Right atrium auricular region (tissue), 2 donors: ENCODE data around the gene ADGRA1. TPM values are rescaled to one million over a fixed set of nuclear protein-coding genes. Genes with fewer than 3 reads are reported as not detected.

Source experiments
- DNase-seq: peaks from one replicate; pipeline ENCODE4 v3.0.0-alpha.2; 2019; ENCODE audit warnings: low spot score
- H3K27ac ChIP-seq, 2 donors: fragments of 200-600 bp; sonication (generic); 1 replicate in 1 of 2; 2 replicates in 1 of 2; pipeline ENCODE4 v1.5.1; 2016 to 2019
- H3K27me3 ChIP-seq, 2 donors: fragments of 200-600 bp; sonication (generic); one replicate each; pipeline versions ENCODE4 v1.5.1 to v1.6.0; 2017 to 2019
- H3K36me3 ChIP-seq: fragments of 200-600 bp; sonication (generic); one replicate; pipeline ENCODE4 v1.5.1; 2016
- H3K4me1 ChIP-seq, 2 donors: fragments of 200-600 bp; sonication (generic); one replicate each; pipeline versions ENCODE4 v1.5.1 to v1.6.0; 2017 to 2019
- H3K4me3 ChIP-seq, 2 donors: fragments of 200-600 bp; sonication (generic); 1 replicate in 1 of 2; 2 replicates in 1 of 2; pipeline ENCODE4 v1.5.1; 2017 to 2019; ENCODE audit warnings: mild to moderate bottlenecking in 1 of 2, moderate library complexity in 1 of 2
- H3K9me3 ChIP-seq, 2 donors: fragments of 200-600 bp; sonication (generic); one replicate each; pipeline ENCODE4 v1.5.1; 2019
- CTCF ChIP-seq, 2 donors: fragments of 200-600 bp; sonication (generic); IDR thresholded peaks; one replicate each; pipeline ENCODE4 v1.5.1; 2019; ENCODE audit warnings: antibody characterized with exemption in 2 of 2
- total RNA-seq, 2 donors: library from RNA; depleted of rRNA; stranded (reverse); fragments of >200 nt; gene quantifications; one replicate each; pipeline ENCODE4 v1.1.0, GENCODE V29; 2016

The ADGRA1 gene
- total RNA-seq, 2 donors from 2014 or later: 0.11 to 0.51 TPM

GRCh38 chr10:133102415-133103095, 14.8 kb downstream of the ADGRA1 start:
- H3K9me3 ChIP-seq: peaks cover 0 to 11% of the 10 kb centered on the region in 2 donors
- TF ChIP-seq CTCF (IDR thresholded peaks at IDR 0.05): no peak
- no peaks in the 10 kb centered on the region for H3K27me3 ChIP-seq
- no peaks in the 10 kb centered on the region for H3K36me3 ChIP-seq
- H3K27ac ChIP-seq: no peak overlapping the region
- no peak overlapping the region for H3K4me3 ChIP-seq
- peaks cover 0 to 6% of the 10 kb centered on the region in 2 donors for H3K4me1 ChIP-seq
- DNase-seq: no peak

- Histone ChIP-seq H3K9me3 (peaks cover 3 to 20% of the 10 kb centered on the region in 2 donors), H3K36me3 (no peaks in the 10 kb centered on the region), H3K27me3 (no peaks in the 10 kb centered on the region), H3K4me3 (no peak overlapping the region), H3K27ac (no peak overlapping the region), H3K4me1 (peaks cover 0 to 6% of the 10 kb centered on the region in 2 donors)
- DNase-seq: no peak
- no peak for TF ChIP-seq CTCF (IDR thresholded peaks at IDR 0.05)
These were observed 15.7 kb downstream of the ADGRA1 start for GRCh38 chr10:133103311-133103910.

- H3K27me3 ChIP-seq: no peaks in the 10 kb centered on the region
- no peak for DNase-seq
- no peak for TF ChIP-seq CTCF (IDR thresholded peaks at IDR 0.05)
These were observed 16.6 kb downstream of the ADGRA1 start for GRCh38 chr10:133104068-133104962.

GRCh38 chr10:133104963-133105640, 17.4 kb downstream of the ADGRA1 start:
- DNase-seq: no peak
- H3K36me3 ChIP-seq: no peaks in the 10 kb centered on the region
- no peak overlapping the region for H3K4me3 ChIP-seq
- H3K9me3 ChIP-seq: peaks cover 3 to 21% of the 10 kb centered on the region in 2 donors
- no peaks in the 10 kb centered on the region for H3K27me3 ChIP-seq
- H3K4me1 ChIP-seq: peaks cover 0 to 6% of the 10 kb centered on the region in 2 donors
- no peak for TF ChIP-seq CTCF (IDR thresholded peaks at IDR 0.05)
- no peak overlapping the region for H3K27ac ChIP-seq

More at GRCh38 chr10:133104068-133104962, 16.6 kb downstream of the ADGRA1 start:
- no peak overlapping the region for H3K4me3 ChIP-seq
- H3K27ac ChIP-seq: no peak overlapping the region
- H3K4me1 ChIP-seq: peaks cover 0 to 6% of the 10 kb centered on the region in 2 donors
- peaks cover 3 to 21% of the 10 kb centered on the region in 2 donors for H3K9me3 ChIP-seq
- H3K36me3 ChIP-seq: no peaks in the 10 kb centered on the region

- no peaks in the 10 kb centered on the region for H3K36me3 ChIP-seq
- peaks cover 0 to 3% of the 10 kb centered on the region in 2 donors for H3K4me1 ChIP-seq
- DNase-seq: no peak
- H3K4me3 ChIP-seq: no peak overlapping the region
- H3K9me3 ChIP-seq: peaks cover 3 to 21% of the 10 kb centered on the region in 2 donors
- no peaks in the 10 kb centered on the region for H3K27me3 ChIP-seq
- no peak overlapping the region for H3K27ac ChIP-seq
- no peak for TF ChIP-seq CTCF (IDR thresholded peaks at IDR 0.05)
These were observed 18.1 kb downstream of the ADGRA1 start for GRCh38 chr10:133105686-133106390.
